Urothelium cell line (cell line): ENCODE measurements around the gene PCBD1.

Experiments used
- DNase-seq: peaks from one replicate; pipeline ENCODE4 v3.0.0; 2011; ENCODE audit warnings: low spot score, mixed read lengths
- FAIRE-seq: peaks from 2 replicates; lab custom pipeline; 2011; peaks lifted over from hg19 to GRCh38; lab: Jason Lieb, UNC

PCBD1 gene

GRCh38 chr10:70918851-70919530, 30.6 kb upstream of the PCBD1 start:
- no peak for FAIRE-seq
- no peak for DNase-seq

GRCh38 chr10:70917635-70918034, 29.3 kb upstream of the PCBD1 start:
- FAIRE-seq, result no peak
- DNase-seq, result no peak

- DNase-seq, result no peak
- FAIRE-seq, result peak; percentile 35
These were observed 28.9 kb upstream of the PCBD1 start for GRCh38 chr10:70917226-70917625.

GRCh38 chr10:70916241-70916640, 27.9 kb upstream of the PCBD1 start:
- no peak for FAIRE-seq

GRCh38 chr10:70915806-70916205, 27.4 kb upstream of the PCBD1 start:
- DNase-seq, result no peak
- no peak for FAIRE-seq

More at GRCh38 chr10:70916241-70916640, 27.9 kb upstream of the PCBD1 start:
- no peak for DNase-seq

GRCh38 chr10:70915206-70915605, 26.8 kb upstream of the PCBD1 start:
- no peak for FAIRE-seq
- no peak for DNase-seq

- FAIRE-seq (no peak), DNase-seq (no peak)
These were observed 26.0 kb upstream of the PCBD1 start for GRCh38 chr10:70914316-70914864.

GRCh38 chr10:70913893-70914240, 25.5 kb upstream of the PCBD1 start:
- DNase-seq, result no peak
- no peak for FAIRE-seq

- DNase-seq, result no peak
- FAIRE-seq, result no peak
These were observed 25.0 kb upstream of the PCBD1 start for GRCh38 chr10:70913191-70913892.

- FAIRE-seq, result no peak
- DNase-seq, result no peak
These were observed 24.2 kb upstream of the PCBD1 start for GRCh38 chr10:70912556-70912955.

- no peak for FAIRE-seq
- DNase-seq, result no peak
These were observed 23.0 kb upstream of the PCBD1 start for GRCh38 chr10:70911386-70911785.

- DNase-seq, result no peak
These were observed 22.3 kb upstream of the PCBD1 start for GRCh38 chr10:70910486-70911341.

GRCh38 chr10:70909326-70909935, 21.1 kb upstream of the PCBD1 start:
- FAIRE-seq (no peak), DNase-seq (no peak)

More at GRCh38 chr10:70910486-70911341, 22.3 kb upstream of the PCBD1 start:
- FAIRE-seq, result peak; percentile 35

- FAIRE-seq, result no peak
- DNase-seq, result no peak
These were observed 20.3 kb upstream of the PCBD1 start for GRCh38 chr10:70908406-70909296.

GRCh38 chr10:70907637-70908405, 19.5 kb upstream of the PCBD1 start:
- no peak for FAIRE-seq
- no peak for DNase-seq

- DNase-seq (no peak), FAIRE-seq (no peak)
These were observed 18.7 kb upstream of the PCBD1 start for GRCh38 chr10:70906953-70907636.

GRCh38 chr10:70906031-70906783, 17.8 kb upstream of the PCBD1 start:
- FAIRE-seq (no peak), DNase-seq (no peak)
